GM18499 (cell line): ENCODE results near the gene RPSA.
"Not testable (repeated sequence)": the region's sequence is repeated elsewhere in the genome, so short reads cannot be mapped to it uniquely, and the experiment has no call there.

Source experiments
- ATAC-seq: cut with Tn5 transposase; IDR thresholded peaks from one replicate; pipeline ENCODE4 v1.9.1; 2021; ENCODE audit warnings: moderate number of reproducible peaks; ENCODE audit not compliant: insufficient read depth, unreplicated experiment

RPSA gene

GRCh38 chr3:39388153-39388552 is 18.4 kb upstream of the RPSA start:
- ATAC-seq = no peak

- ATAC-seq = peak; percentile 75
Measured at GRCh38 chr3:39388741-39389248, 17.7 kb upstream of the RPSA start.

GRCh38 chr3:39390181-39390580 is 16.3 kb upstream of the RPSA start:
- ATAC-seq = no peak

- ATAC-seq = no peak
Measured at GRCh38 chr3:39396690-39397089, 9.8 kb upstream of the RPSA start.

GRCh38 chr3:39398700-39399099 is 7.8 kb upstream of the RPSA start:
- ATAC-seq = no peak

- no peak for ATAC-seq
Measured at GRCh38 chr3:39401983-39402382, 4.5 kb upstream of the RPSA start.

- ATAC-seq = no peak
Measured at GRCh38 chr3:39404943-39405686, 1.4 kb upstream of the RPSA start.

GRCh38 chr3:39405687-39406367 is 693 bp upstream of the RPSA start:
- no peak for ATAC-seq

- ATAC-seq = no peak
Measured at GRCh38 chr3:39407259-39407629, 724 bp downstream of the RPSA start.

- ATAC-seq = no peak
Measured at GRCh38 chr3:39407773-39408492, 1.4 kb downstream of the RPSA start.

GRCh38 chr3:39408493-39409372 is 2.2 kb downstream of the RPSA start:
- no peak for ATAC-seq

GRCh38 chr3:39409514-39410136 is 3.1 kb downstream of the RPSA start:
- ATAC-seq = no peak

- no peak for ATAC-seq
Measured at GRCh38 chr3:39410893-39411292, 4.4 kb downstream of the RPSA start.

- no peak for ATAC-seq
Measured at GRCh38 chr3:39412668-39413260, 6.2 kb downstream of the RPSA start.

- no peak for ATAC-seq
Measured at GRCh38 chr3:39413691-39414420, 7.3 kb downstream of the RPSA start.

GRCh38 chr3:39414421-39414907 is 7.9 kb downstream of the RPSA start:
- no peak for ATAC-seq

- not testable (repeated sequence) for ATAC-seq
Measured at GRCh38 chr3:39415302-39415701, 8.8 kb downstream of the RPSA start.

- ATAC-seq = no peak
Measured at GRCh38 chr3:39415983-39416382, 9.5 kb downstream of the RPSA start.

GRCh38 chr3:39416998-39417397 is 10.5 kb downstream of the RPSA start:
- not testable (repeated sequence) for ATAC-seq
